SK-N-MC (cell line): ENCODE measurements around the gene SCGB1C2.
"Not testable (repeated sequence)": the region's sequence is repeated elsewhere in the genome, so short reads cannot be mapped to it uniquely, and the experiment has no call there.

Source experiments
- DNase-seq: peaks from one replicate; pipeline ENCODE4 v3.0.0-alpha.2; 2011; ENCODE audit warnings: low read depth, low spot score
- H3K27ac ChIP-seq: fragments of 200-600 bp; sonication (generic); 2 replicates; pipeline ENCODE4 v1.5.1; 2016; ENCODE audit warnings: mixed run types
- H3K36me3 ChIP-seq: fragments of 200-600 bp; sonication (generic); 2 replicates; pipeline ENCODE4 v1.6.1; 2017; ENCODE audit warnings: antibody characterized with exemption, low read length, mixed read lengths; ENCODE audit not compliant: insufficient read depth
- H3K4me3 ChIP-seq: fragments of 200-600 bp; sonication (generic); 2 replicates; pipeline ENCODE4 v1.5.1; 2016
- H3K9ac ChIP-seq: fragments of 200-600 bp; sonication (generic); 2 replicates; pipeline ENCODE4 v1.8.0; 2017; ENCODE audit warnings: mixed run types, mixed read lengths; ENCODE audit not compliant: insufficient read length
- H3K9me3 ChIP-seq: fragments of 200-600 bp; sonication (generic); 2 replicates; pipeline ENCODE4 v1.6.1; 2017; ENCODE audit warnings: low read depth, mild to moderate bottlenecking, antibody characterized with exemption, low read length, moderate library complexity, mixed read lengths
- EZH2 ChIP-seq: fragments of 200-600 bp; sonication (generic); IDR thresholded peaks from one replicate; pipeline ENCODE4 v1.6.1; 2017; ENCODE audit warnings: antibody characterized with exemption
- FOXP2 ChIP-seq: optimal IDR thresholded peaks from 2 replicates; pipeline ENCODE3; 2011; ENCODE audit warnings: mild to moderate bottlenecking, moderate library complexity; ENCODE audit not compliant: insufficient read depth; ENCODE audit errors: extremely low read length, control extremely low read depth
- POLR2AphosphoS5 ChIP-seq: IDR thresholded peaks from 2 replicates; pipeline ENCODE4 v1.6.1; 2012; ENCODE audit warnings: mild to moderate bottlenecking, low read depth, low read length, borderline replicate concordance

SCGB1C2 gene

DNA sequence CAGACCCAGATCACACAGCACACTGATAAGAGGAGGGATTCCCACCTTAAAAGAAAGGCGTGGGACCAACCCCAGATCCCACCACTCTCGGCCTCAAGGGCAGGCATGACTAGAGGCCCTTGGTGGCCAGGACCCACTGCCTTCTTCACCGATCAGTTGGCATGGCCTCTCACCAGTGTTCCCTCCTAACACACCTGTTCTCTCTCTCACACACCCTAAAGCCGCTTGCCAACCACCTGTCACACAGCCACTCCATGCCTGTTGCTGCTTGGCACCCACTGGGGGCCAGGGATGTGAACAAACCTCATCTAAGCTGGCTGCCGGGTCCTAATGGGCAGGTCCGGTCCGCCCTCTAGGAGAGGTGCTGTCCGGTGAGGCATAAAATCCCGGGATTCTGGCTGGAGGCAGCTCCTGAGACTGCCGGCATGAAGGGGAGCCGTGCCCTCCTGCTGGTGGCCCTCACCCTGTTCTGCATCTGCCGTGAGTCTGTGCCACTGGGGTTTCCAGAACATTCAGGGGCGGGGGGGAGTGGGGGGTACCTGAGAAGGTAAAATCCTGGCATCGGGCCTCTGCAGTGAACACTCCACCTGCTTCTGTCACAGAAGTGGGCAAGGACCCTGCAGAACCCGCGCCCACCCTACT, at the start of gene SCGB1C2:
Gene SCGB1C2, plus strand, starts transcription at position 404 of the 642 bp plus-strand sequence. Its CDS starts 22 bp downstream, at position 426.
- not testable (repeated sequence) for H3K27ac ChIP-seq, H3K4me3 ChIP-seq

GRCh38 chr17:113111-113510, 24.3 kb upstream of the SCGB1C2 start:
- not testable (repeated sequence) for DNase-seq, H3K27ac ChIP-seq, H3K4me3 ChIP-seq, H3K36me3 ChIP-seq, H3K9me3 ChIP-seq, H3K9ac ChIP-seq

More for the DNA sequence above, at the start of gene SCGB1C2:
- H3K36me3 ChIP-seq, H3K9ac ChIP-seq, H3K9me3 ChIP-seq, DNase-seq: not testable (repeated sequence)

DNA sequence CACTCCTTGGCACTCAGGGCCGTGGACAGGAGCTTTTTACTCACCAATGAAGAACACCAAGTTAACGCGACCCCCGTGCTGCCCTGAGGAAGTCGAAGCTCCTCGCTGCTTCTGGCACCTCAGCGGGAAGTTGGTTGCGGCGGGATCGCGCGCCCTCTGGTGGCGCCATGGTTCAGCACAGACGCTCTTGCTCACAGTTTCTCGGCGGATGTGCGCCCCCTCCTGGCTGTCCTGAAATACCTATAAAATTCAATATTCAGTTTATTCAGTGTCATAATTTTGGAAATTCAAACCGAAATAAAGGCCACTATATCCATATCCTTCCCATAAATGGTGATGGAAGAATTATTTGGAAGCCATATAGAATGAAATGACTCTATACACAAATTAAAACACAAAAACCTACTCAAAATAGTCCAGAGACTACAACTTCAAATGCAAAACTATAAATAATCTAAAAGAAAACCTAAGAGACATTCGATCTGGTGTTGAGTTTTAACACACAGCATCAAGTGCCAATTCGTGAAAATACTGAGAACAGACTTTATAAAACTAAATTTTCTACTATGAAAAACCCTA, 18.9 kb upstream of the SCGB1C2 start:
- not testable (repeated sequence) for DNase-seq, H3K4me3 ChIP-seq, H3K9me3 ChIP-seq, H3K9ac ChIP-seq, H3K36me3 ChIP-seq, H3K27ac ChIP-seq

- H3K4me3 ChIP-seq, DNase-seq, H3K9me3 ChIP-seq, H3K27ac ChIP-seq, H3K9ac ChIP-seq, H3K36me3 ChIP-seq: not testable (repeated sequence)
Observed at GRCh38 chr17:133932-134331, 3.4 kb upstream of the SCGB1C2 start.

DNA sequence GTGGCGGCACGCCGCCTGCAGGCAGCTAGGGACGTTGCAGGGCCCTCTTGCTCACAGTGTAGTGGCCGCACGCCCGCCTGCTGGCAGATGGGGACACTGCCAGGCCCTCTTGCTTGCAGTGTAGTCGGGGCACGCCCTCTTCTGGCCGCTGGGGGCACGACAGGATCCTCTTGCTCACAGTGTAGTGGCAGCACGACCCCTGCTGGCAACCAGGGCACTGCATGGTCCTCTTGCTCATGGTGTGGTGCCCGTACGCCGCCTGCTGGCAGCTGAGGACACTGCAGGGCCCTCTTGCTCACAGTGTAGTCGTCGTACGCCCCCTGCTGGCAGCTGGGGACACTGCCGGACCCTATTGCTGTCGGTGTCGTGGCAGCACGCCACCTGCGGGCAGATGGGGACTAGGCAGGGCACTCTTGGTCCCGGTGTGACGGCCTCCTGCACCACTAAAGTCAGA, 3.0 kb upstream of the SCGB1C2 start:
- not testable (repeated sequence) for DNase-seq

GRCh38 chr17:135022-135421, 2.3 kb upstream of the SCGB1C2 start:
- H3K9ac ChIP-seq, H3K9me3 ChIP-seq, H3K27ac ChIP-seq, H3K36me3 ChIP-seq, DNase-seq, H3K4me3 ChIP-seq: not testable (repeated sequence)

More for the DNA sequence above, 3.0 kb upstream of the SCGB1C2 start:
- not testable (repeated sequence) for H3K36me3 ChIP-seq, H3K9ac ChIP-seq, H3K27ac ChIP-seq, H3K9me3 ChIP-seq, H3K4me3 ChIP-seq

DNA sequence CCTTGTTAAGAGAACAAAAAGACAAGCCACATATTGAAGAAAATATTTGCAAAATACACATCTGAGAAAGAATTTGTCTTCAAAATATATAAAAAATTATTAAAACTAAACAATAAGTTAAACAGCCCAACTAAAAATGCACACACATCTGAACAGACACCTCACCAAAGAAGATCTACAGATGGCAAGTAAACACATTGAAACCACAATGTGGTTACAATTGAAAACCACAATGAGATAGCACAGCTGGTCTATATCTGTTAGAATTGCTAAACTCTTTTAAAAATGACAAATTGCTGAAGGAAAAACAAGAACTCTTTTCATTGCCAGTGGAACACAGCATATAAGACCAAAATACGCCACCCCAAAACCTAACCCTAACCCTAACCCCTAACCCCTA, 1.5 kb upstream of the SCGB1C2 start:
- not testable (repeated sequence) for H3K4me3 ChIP-seq, H3K9me3 ChIP-seq, DNase-seq, H3K9ac ChIP-seq, H3K36me3 ChIP-seq, H3K27ac ChIP-seq

DNA sequence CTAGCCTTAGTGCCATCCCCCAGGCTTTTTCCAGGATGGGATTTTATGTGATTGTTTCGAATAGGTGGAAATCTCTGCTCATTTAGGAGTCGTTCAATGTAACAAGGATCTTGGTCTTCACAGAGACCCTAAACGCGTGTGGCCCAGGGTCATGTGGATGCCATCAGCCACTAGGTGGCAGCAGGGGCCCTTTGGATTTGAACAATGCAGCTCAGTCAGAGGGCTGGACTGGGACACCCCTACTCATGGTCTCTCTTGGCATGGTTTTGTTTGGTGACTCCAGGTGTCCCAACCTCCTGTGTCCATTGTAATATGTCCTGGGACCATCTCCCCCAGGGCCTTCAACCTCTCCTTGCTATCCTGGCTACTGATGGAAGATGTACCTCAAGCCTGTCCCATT, 838 bp upstream of the SCGB1C2 start:
- H3K9me3 ChIP-seq, H3K4me3 ChIP-seq, DNase-seq, H3K9ac ChIP-seq, H3K36me3 ChIP-seq, H3K27ac ChIP-seq: not testable (repeated sequence)

DNA sequence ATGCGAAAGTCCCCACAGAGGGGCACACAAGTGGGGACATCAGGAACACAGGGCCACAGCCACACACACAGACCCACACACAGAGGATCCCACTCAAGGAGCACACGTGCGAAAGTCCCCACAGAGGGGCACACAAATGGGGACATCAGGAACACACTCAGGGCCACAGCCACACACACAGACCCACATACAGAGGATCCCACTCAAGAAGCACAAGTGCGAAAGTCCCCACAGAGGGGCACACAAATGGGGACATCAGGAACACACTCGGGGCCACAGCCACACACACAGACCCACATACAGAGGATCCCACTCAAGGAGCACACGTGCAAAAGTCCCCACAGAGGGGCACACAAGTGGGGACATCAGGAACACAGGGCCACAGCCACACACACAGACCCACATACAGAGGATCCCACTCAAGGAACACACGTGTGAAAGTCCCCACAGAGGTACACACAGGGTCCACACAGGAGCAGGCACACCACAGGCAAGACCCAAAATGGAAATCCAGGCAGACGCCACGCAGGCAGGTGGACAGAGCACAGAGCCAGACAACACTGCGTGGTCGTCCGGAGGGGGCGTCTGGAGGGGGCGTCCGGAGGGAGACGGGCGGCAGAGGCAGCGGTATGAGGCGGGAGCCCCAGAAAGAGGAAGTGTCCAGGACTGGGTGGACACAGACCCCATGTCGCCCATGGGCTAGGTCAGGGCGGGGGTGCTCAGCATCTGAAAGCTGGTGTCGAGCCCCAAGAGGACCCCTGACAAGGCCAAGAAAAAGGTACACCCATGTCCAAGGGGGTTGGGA, 2.2 kb downstream of the SCGB1C2 start:
- not testable (repeated sequence) for H3K27ac ChIP-seq, H3K36me3 ChIP-seq, H3K4me3 ChIP-seq, H3K9ac ChIP-seq, H3K9me3 ChIP-seq, DNase-seq

DNA sequence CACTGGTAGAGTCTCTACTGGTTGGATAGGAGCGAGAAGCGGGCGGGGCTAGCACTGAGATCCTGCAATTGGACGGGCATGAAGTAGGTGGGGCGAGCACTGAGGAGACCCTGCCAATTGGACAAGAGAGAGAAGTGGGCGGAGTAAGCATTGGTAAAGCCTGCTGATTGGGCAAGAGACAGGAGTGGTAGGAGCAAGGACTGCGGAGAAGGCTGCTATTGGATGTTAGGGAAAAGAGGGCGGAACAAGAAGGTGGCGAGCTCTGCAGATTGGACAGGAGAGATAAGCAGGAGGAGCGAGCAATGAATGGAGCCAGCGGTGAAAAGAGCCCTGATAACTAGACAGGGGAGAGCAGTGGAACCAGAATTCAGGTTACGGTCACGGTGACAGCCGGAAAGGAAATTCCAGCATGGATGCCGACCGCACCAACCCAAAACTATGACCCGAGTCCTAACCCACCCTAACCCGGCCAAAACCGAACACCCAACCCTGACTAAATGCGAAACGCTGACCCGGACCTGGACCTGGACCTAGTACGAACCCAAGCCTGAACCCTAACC, 4.8 kb downstream of the SCGB1C2 start:
- H3K9ac ChIP-seq, result peak overlapping the region; percentile 17
- no peaks in the 10 kb centered on the region for H3K36me3 ChIP-seq
- peak; percentile 86 for DNase-seq
- TF ChIP-seq POLR2AphosphoS5, result no peak
- TF ChIP-seq EZH2, result no peak
- TF ChIP-seq FOXP2, result no peak
- peak overlapping the region; percentile 68 for H3K4me3 ChIP-seq
- no peaks in the 10 kb centered on the region for H3K9me3 ChIP-seq
- H3K27ac ChIP-seq, result no peak overlapping the region
